ENCODE data around the gene RAB20.

GRCh38 chr13:110566171-110566570 is 4.6 kb upstream of the RAB20 start:
- TF ChIP-seq CTCF (IDR thresholded peaks at IDR 0.05; ENCODE audit: poor library complexity, severe bottlenecking) = no peak
- no peak for TF ChIP-seq POLR2AphosphoS5 (IDR thresholded peaks at IDR 0.05)
- no peak for TF ChIP-seq EZH2 (IDR thresholded peaks at IDR 0.05; ENCODE audit: borderline replicate concordance, insufficient read depth, low read length, poor library complexity, severe bottlenecking)
- TF ChIP-seq REST (IDR thresholded peaks at IDR 0.05; ENCODE audit: borderline replicate concordance) = no peak
- no peak for TF ChIP-seq EP300 (conservative IDR thresholded peaks at IDR 0.05; ENCODE audit: poor library complexity, severe bottlenecking)
- TF ChIP-seq RAD21 (conservative IDR thresholded peaks at IDR 0.05) = no peak
